ENCODE data around the gene ZNF521.

ZNF521 gene

DNA sequence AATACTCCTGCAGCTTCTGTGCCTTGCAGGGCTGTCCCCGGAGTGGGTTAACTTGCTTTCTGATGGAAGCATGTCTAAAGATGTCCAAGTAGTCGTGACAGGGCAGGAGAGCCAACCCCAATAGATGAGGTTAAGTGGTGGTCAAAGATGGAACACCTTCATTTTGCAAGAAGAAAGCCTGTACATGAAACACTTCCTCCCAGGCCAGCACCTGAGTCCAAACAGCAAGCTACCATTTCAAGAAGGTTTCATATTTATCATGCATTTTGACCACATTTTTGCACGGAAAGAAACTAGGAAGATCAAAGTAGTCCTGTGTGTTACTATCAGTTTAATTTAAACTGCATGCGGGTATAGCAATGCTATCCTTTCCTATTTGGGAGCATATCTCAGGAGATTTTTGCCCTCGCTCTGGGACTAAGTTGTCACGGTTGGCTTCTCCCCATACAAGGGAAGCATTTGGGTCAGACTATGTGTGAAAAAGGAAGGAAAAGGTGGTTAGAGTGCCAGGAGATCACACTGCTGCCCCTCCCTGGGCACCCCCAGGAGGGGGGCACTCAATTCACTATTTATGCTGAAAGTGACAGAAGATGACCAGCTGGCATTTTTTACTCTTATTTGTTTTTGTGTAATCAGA is 187.6 kb downstream of the ZNF521 start:
- DNase-seq = no peak

DNA sequence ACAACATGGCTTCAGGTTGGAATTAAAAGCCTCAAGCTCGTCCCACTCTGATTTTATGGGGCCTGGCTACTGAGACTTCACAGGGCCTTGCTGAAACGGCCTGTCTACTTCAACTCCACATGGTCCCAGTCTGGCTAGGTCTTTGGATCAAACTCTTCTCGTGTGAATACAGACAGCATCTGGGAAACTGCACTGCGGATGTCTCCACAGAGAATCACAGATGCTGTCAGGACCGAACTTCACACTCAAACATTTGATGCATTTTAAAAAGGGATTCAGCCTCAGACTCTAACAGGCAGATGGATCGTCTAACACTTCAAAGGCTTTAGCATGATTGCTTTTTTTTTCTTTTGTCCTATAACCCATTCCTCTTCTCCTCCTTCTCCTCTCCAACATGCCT is 198.5 kb downstream of the ZNF521 start:
- no peak for DNase-seq

DNA sequence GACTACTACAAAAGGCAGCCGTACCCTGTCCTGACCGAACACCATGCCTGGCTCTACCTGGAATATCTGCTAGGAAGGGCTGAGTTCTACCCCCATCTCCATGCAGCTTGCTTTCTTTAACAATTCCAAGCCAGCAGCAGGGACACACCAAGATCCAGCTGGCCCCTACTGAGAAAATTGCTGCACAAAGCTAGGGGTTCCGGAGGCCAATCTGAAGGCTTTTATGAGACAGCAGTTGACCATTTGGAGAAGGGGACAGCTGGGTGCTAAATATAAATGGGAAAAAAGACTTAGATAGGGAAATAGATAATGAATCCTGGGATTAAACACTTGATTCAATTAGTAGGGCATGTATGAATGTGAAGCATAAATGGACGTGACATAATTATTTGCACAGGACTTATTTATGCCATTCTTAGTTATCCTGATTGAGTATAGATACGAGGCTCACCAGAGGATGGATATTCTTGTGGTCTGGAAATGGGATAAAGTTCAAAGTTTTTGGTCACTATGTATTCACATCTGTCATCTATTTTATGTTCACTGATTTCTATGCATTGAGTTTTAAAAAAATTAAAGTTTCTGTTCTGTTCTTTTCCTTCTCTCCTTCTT is 204.0 kb downstream of the ZNF521 start:
- DNase-seq = no peak

DNA sequence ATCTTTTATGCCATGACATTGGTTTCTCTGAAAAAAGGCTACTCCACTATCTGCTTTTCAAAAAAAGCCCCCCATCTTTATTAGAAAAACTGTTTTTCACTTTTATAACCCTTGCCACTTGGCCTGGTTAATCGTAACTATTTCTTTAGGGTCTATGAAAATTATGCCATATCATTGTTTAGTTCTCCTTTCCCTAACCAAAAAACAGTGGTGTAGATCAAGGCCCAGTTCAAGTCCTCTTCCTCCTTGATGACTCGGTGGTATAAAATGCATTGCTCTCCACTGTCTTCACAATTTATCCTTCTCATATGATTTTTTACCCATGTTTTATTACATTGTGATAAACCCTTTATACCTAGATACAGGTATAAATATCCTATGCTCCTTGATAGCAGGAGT is 205.5 kb downstream of the ZNF521 start:
- DNase-seq = no peak

DNA sequence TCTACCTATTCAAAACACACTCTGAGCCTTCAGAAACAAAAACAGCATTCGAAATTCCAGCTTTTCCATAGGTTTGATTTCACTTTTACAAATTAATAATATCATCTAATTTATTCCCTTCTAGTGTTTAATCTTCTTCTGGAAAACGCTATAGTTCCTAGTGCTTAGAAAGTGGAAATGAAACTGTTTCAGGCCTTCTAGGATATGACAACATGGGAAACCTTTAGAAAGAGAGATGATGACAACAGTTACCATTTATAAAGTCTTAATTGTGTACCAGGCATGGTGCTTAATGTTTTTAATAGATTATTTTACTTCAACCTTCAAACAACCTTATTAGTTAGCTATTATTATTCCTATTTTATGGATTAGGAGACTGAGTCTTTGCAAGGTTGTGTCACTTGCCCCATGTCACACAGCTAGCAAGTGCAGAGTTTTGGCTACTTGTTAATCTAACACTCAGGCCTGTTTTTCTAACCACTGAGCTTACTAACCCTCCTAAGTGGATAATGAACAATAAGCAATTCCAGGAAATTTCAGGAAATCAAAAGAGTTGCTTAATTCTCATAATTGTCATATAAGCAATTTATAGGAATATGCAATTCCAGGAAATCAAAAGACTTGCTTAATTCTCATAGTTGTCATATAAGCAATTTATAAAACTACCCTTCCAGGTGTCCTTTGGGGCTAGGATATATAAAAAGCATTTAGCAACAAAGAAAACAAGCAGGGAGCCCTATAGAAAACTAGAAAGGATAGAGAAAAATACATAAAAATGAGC is 206.0 kb downstream of the ZNF521 start:
- DNase-seq = no peak

DNA sequence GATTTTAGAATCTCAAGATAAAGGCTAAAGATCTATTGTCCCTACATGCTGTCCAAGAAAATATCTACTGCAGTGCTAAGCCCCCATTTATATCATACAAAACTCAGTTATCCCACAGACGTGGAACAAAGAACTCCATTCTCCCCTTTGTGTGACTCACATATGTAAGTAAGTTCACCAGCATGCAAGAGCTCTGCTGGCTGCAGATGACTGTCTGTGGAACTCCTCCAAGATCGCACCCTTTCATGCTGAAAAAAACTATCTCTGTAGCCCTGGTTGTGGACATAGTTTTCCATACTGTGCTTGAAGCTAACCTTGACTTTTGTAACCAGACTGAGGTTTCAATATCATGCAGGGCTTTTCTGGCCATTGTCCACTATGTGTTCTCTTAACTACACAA is 207.1 kb downstream of the ZNF521 start:
- DNase-seq = no peak

DNA sequence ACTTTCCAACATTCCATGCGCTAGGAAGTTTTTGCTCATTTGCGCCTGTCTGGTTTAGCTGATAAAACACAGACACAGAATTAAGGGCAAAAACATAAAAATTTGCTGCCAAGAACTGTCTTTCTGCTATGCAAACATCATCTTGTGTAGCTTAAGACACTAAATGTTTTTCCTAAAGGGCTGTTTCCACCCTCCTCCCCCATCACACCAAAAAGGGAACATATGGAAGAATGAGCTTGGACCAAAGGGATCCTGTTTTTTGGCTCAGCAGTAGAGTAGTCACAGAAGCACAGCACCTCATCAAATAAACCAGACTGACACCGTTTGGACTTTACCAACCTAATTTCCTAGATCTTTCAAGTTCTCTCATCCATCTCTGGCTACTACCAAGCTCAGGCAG is 210.1 kb downstream of the ZNF521 start:
- no peak for DNase-seq

DNA sequence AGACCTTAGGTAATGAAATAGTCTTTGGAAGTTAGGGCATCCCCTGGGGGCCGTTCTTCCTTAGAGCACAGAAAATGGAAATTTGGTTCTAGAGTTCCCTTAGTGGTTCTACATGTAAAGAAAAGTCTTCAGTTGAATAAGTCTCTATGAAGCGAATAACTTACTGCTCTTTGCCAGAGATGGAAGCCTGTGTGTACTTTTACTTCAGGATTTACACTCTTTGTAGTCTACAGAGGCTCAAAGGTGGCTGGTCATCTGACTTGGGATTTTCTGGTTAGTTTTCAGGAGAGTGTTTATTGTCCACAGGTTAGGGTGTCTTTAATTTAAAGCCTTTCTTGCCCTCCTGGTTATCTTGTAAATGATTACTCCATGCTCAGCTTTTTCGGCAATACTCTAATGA is 210.6 kb downstream of the ZNF521 start:
- DNase-seq = no peak

DNA sequence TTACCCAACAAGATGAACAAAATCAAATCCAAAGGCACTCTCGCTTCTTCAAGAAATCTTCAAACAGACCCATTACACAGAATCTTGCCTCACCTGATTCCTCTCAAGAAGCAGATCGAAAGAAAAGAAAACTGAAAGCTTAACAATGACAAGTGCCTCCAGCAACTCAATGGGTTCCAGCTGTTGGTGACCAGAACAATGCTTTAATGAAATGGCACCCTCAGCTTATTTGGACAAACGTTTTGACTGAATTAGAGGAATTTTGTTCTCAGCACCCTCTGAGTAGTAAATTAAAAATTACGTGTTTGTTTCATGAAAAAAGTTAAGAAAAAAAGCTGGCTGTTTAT is 211.0 kb downstream of the ZNF521 start:
- DNase-seq = no peak

DNA sequence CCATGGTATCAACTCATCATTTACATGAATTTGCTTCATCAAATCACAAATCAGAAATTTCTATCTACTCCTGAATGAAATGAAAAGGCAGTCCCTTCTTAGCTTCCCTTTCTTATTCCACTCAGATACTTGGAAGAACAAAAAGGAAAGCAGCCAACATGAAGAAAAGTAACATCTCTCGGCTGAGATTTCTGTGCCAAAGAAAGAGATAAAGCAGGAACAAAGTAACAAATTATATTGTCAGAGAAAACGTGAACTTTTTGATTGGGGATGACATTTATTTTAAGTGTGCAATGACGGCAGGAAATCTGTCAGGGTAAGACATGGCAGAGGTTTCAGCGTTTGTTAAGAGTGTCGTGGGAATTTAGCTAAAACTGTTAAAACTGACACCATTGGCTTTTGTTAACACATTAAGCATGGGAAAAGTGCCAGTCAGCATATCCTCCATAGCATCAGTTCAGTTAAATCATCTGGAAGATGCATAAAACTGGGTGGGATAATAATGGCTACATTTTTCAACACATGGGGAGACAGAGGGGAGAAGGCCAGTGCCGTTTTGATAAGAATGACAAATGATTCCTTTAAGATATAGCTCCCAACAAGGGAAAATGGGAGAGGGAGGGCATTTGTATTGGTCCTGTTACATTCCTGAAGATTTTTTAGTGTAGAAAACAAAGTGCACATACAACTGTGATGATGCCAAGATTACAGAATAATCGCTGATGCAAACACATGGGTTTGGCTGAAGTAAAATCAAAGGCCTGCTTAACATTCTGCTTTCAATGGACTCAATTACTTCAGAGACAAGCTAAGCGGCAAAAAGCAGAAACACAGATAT is 211.6 kb downstream of the ZNF521 start:
- no peak for DNase-seq

DNA sequence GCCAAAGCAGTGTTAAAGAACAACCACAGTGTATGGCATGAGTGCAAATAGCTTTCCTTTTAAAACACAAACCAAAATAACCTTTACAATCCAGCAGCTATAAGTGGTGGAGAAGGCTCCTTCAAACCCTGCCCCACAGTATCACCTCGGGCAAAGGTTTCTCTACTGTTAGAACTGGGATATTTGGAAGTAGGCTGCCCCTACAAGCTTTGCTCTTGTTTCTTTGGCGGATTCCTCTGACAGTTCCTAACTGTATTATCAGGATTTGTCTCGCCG is 214.8 kb downstream of the ZNF521 start:
- no peak for DNase-seq

DNA sequence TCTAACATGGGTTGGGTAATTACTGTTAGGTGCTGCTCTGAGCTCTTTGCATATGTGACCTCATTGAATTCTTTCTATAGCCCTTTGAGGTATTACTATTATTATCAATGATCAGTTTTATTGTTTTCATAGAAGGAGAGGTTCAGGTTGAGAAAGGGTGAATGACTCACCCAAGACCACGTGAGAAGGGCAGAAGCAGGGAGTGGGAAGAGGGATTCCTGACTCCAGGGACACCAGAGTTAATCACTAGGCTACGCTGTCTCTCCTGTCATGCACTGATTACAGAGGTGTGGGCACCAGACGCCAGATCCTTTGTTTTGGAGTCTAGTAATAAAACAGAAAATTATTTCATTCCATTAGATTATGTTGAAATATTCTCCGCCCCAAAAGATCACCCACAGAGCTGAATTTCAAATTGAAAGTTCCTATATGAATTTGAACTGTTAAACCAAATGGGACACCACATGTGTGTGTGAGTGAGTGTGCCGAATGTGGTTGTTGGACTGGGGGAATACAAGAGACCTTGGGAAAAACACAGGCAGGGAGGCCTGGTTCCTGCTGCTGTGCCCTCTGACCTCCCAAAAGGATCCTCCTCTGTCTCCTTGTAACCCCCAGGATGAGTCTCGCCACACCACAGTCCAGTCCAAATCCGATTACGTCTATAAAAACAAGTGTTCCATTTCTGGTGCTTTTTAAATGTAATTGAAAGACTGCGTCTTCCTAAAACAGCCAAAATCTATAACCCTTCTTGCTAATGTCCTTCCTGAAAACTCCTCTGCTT is 215.4 kb downstream of the ZNF521 start:
- no peak for DNase-seq

DNA sequence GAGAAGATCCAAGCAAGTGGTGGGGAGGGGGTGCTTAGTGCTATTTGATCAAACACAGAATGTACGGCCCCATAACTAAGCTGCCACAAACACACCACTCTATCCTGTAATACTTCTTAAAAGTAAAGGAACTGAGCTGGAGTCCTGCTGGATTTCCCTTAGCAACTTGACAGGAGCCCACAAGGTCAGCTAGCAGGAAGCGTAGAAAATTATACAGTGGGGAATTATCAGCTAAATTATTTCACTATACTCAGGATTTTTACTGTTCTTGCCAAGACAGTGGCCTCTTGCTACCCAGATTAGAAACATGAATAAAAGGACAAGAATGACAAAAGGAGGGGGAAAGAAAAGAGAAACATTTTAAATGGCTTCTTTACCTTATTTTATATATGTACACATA is 217.1 kb downstream of the ZNF521 start:
- DNase-seq = no peak

DNA sequence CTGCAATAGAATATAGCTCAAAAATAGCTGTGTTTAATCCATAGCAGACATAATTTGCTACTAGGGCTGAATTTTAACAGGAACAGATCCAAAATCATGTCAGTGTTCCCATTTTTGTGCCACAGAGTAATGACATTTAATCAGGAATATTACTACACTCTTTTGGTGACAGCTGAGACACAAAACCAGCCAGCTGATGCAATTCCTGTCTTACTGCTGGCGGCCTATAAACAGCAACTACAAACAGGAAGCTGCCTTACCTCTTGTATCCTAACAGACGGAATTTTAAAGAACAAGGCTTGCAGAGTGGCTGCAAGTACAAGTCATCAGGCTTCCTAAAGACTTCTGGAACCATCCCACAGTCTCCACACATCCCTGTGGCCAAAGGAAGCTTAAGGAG is 218.1 kb downstream of the ZNF521 start:
- no peak for DNase-seq

DNA sequence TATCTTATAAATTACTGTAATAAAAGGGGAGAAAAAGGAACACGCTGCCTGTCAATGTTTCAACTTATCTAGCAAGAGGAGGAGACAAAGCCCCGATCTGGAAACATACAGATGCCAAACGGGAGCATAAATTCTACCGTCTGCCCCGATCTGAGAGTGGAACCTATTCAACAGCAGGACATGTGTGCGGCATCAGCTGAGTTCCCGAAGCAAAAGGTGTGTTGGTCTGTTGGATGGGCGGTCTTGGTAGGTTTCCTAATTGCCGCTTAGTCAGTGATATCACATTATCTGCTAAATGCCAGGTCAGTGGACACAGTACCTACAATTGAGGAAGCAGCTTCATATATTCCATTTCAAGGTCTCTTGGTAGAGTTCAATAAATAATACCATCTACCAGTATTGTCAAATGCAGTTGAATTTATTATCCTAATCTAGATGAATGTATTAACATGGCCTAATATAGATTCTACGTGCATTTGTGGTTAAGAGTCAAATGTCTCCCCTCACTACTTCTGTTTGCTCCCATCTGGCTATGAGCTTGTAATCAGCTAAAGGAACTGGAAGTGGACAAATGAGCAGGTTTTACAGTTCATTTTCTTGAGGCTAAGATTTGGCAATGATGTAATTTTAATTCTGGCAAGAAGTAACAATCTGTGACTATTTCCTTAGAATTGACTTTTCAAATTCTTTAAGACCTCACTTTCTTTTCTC is 219.0 kb downstream of the ZNF521 start:
- DNase-seq = no peak

DNA sequence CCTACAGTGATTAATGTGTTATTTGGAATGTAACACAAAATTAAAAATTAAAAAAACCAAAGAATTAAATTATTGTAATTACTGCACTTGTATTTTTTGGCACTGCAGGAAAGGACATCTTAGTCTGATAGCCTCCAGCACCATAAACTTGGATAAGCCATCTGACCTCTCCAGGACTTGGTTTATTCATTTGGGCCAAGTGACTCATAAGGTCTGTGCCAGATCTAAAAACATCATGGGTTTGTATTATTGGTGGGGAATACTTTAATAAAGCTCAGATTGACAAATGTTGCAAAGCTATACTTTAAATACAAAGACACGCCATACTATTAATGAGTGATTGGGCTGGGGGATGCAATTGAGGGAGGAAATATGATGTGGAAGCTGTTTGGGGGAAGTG is 225.2 kb downstream of the ZNF521 start:
- no peak for DNase-seq

DNA sequence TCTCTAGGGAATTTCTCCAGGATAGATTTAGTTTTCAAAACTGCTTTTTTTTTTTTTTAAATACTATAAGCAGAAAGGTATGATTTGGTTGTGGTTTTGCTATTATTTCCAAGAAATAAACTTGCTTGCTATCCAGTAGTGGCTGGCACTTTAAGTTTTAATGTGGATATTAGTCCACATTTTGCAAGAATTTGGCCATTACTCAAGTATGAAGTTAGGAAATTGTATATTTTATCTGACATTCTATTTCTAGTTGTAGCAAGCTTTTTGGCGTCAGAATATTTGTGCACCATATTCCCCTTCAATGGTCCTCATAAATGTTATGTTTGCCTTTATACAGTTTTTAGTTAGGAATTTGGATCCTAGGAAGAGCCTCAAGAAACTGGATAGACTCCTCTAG is 226.3 kb downstream of the ZNF521 start:
- DNase-seq = no peak

DNA sequence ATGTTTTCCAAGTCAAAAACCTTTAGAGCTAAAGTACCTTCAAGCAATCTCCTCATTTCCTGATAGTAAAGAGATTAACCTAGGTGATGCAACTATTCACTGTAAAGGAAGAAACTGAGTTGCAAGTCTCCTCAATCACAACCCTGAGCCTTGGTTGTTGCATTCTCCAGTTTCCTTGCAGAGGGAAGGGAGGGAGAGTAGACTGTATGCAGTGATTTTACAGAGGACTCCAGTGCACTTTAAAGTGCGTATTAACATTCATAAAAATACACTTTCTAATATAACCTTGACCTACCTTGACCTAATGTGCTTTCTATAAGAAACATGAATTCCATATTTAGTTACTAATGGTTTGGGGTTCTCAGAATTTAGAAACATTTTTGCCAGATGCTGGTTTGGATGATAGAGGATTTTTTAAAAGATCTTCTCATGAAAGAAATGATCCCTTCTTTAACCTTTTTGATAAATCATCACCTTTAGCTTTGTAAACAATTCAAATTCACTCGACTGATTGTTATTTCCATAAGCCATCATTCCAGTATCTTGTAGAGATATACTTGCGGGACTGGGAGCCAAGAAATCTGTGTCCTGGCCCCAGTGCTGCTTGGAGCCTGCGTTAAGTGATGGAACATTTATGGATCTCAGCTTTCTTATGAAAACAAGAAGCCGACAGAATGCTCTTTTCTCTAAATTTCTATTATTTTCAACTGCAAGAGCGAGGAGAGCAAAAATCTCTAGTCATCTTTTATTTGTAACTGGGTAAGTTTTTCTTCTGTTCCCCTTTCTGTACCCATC is 228.3 kb downstream of the ZNF521 start:
- no peak for DNase-seq

DNA sequence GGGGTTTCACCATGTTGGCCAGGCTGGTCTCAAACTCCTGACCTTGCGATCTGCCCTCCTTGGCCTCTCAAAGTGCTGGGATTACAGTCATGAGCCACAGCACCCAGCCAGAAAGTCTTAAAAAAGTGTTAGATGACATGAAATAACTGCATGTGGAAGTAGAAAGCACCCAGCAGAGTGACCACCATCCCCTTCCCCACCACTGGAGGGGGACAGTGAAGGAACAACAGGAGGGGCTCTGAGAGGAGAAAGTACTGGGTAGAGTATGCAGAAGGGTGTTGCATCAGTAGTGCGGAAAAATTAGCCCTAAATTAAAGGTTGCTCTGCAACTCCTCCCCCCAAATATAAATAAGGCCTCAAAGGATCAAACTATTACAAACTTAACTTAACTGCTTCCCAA is 230.5 kb downstream of the ZNF521 start:
- DNase-seq = no peak

DNA sequence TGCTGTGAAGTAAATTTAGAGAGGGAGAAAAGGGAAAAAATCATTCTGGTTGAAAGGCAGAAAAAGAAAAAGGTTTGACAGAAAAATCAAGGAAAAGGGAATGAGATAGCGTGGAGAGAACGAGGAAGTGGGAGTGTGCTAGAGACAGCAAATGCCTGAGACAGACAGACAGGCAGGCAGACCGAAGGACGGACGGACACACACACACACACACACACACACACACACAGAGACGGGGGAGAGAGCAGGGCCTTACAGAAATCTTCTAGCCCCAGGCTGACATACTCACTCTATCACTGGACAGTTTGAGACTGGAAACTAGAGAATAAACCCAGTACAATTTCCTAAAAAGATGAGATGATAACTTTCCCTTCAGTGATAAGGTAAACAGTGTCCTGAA is 238.4 kb downstream of the ZNF521 start:
- DNase-seq = no peak

DNA sequence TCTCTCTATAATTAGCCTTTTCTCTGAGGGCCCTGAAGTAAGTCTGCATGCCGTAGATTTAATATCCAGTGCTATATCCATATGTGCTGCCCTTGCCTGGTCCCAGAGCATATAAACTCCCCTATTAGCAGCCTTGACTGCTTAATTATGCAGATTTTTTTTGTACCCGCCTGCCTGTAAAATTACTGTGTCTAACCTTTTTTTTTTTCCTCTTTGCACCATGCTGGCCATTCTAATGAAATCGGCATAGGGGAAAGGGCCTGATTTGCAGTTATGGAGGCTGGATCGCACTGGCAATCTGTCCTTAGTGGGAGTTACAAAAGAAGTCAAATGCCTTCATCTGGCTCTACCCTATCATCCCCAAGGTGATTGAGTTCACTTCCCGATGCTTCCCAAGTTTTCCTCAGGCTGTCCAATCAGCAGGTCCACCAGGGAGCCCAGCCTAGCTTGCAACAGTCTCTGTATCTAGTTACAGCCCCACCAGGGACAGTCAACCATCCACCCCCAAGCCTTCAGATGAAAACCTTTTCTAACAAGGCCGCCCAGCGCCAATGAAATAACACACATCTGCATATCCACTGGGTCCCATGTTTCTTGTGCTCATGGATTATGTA is 239.0 kb downstream of the ZNF521 start:
- DNase-seq = no peak
